ENCODE results near the gene ISCA2. TPM values are rescaled to one million over a fixed set of nuclear protein-coding genes. Genes with fewer than 3 reads are reported as not detected.

Gene ISCA2, protein sequence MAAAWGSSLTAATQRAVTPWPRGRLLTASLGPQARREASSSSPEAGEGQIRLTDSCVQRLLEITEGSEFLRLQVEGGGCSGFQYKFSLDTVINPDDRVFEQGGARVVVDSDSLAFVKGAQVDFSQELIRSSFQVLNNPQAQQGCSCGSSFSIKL
- 22.0 and 36.0 TPM in 2 replicates for total RNA-seq

DNA sequence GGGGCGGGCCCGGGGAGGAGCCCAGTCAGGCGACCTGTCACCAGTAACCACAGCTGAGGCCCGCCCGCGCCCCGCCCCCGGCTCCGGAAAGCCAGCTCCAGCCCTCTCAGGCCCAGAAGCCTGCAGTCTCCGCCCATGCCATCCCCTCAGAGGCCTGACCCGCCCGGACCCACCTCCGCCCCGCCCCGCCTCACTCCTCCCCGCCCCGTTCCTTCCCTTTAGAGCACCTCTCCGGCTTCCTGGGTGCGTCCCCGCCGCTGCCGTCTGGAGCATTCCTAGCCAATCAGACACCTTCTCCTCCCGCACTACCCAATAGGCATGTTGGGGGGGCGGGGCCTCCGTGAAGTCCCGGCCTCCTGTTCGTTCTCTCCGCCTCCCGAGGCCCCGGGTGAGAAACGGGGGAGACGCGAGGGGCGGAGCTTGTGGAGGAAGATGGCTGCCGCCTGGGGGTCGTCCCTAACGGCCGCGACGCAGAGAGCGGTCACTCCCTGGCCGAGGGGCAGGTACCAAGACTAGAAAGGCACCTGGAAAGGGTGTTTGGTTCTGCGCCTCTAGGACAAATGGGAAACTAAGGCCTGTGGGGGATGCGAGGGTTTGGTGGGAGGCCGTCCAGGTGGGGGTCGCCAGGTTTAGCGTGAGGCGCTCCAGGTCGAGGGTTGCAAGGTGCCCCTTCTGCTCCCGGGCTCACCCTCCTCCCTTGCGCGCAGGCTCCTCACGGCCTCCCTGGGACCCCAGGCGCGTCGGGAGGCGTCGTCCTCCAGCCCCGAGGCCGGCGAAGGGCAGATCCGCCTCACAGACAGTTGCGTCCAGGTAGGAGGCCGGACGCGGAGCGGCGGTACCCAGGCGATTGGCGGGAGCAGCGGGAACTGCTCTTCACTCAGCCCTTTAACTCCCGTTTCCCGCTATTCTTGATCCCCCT is at the start of gene ISCA2:
Gene ISCA2, plus strand, starts transcription at position 423 of the 919 bp plus-strand sequence. Its CDS starts 10 bp downstream, at position 433.

DNA sequence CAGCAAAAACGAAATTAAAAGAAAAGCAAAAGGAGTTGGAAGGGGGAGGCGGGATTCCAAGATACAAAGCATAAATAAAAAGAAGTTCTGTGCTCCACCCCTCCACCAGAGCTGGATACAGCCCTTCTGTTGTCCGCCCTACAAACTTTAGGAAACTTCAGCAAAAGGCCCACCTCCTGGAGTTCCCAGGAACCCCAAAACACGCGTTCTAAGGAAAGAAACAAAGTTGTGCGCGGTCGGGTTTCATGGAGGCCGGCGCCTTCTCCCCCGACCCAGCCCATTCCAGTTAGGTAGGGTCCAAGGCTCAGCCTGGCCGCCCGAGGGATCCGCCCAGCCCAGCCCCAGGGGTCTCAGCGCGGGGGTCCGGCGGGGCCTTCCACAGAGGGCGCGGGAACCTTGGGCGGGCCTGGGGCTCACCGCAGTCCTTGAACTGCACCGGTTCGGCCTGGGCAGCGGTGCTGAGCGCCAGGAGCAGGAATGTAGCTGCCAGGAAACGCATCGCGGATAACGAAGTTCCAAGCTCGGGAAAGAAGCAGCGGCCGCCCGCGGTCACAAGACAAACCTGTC is 706 bp upstream of the ISCA2 start, which contains the start of gene NPC2:
Gene NPC2, minus strand, starts transcription at position 530 of the 567 bp plus-strand sequence. Its CDS starts 31 bp downstream, at position 499.

Other genes starting within 250 kb of the ISCA2 start
- gene ABCD4, start 190.8 kb upstream of the ISCA2 start, total RNA-seq, result 25.1 and 25.7 TPM in 2 replicates
- not detected in 2 replicates for gene VRTN, start 145.3 kb upstream of the ISCA2 start, total RNA-seq
- not detected in 2 replicates for gene SYNDIG1L, start 67.6 kb upstream of the ISCA2 start, total RNA-seq
- gene NPC2, start 460 bp upstream of the ISCA2 start, total RNA-seq, result 797 and 1,597 TPM in 2 replicates
- gene LTBP2, start 118.5 kb downstream of the ISCA2 start, total RNA-seq, result 88.8 and 96.8 TPM in 2 replicates
- 29.1 and 36.5 TPM in 2 replicates for gene AREL1, start 219.3 kb downstream of the ISCA2 start, total RNA-seq
- gene FCF1, start 219.4 kb downstream of the ISCA2 start, total RNA-seq, result 21.0 and 34.0 TPM in 2 replicates

Data from myometrial cell (primary cell).